Breast epithelium (tissue), 4 donors: ENCODE measurements around the gene C16orf90. TPM values are rescaled to one million over a fixed set of nuclear protein-coding genes. Genes with fewer than 3 reads are reported as not detected.
A peak's percentile ranks its signal among the peaks of the same experiment; 100 is the strongest.
"Not testable (repeated sequence)": the region's sequence is repeated elsewhere in the genome, so short reads cannot be mapped to it uniquely, and the experiment has no call there.

Experiments
- DNase-seq, 2 donors: peaks; one replicate each; pipeline ENCODE4 v3.0.0-alpha.2; 2019; ENCODE audit warnings: low spot score in 2 of 2
- H3K27ac ChIP-seq, 2 donors: fragments of 200-600 bp; sonication (generic) in 1 of 2; one replicate each; pipeline ENCODE4 v1.5.1; 2016 to 2019; ENCODE audit warnings: mild to moderate bottlenecking in 1 of 2
- H3K27me3 ChIP-seq, 2 donors: fragments of 200-600 bp; sonication (generic) in 1 of 2; one replicate each; pipeline versions ENCODE4 v1.5.1 to v1.6.0; 2017 to 2019; ENCODE audit warnings: control low read depth in 1 of 2, mild to moderate bottlenecking in 1 of 2
- H3K36me3 ChIP-seq: fragments of 200-600 bp; one replicate; pipeline ENCODE4 v1.5.1; 2019
- H3K4me1 ChIP-seq, 2 donors: fragments of 200-600 bp; sonication (generic); one replicate each; pipeline ENCODE4 v1.5.1; 2016 to 2019; ENCODE audit warnings: control low read depth in 1 of 2
- H3K4me3 ChIP-seq, 3 donors: fragments of 200-600 bp; sonication (generic); 1 replicate in 2 of 3; 2 replicates in 1 of 3; pipeline ENCODE4 v1.5.1; 2016 to 2019; ENCODE audit warnings: mild to moderate bottlenecking in 3 of 3, moderate library complexity in 2 of 3
- H3K9me3 ChIP-seq, 2 donors: fragments of 200-600 bp; sonication (generic) in 1 of 2; one replicate each; pipeline ENCODE4 v1.5.1; 2016 to 2019; ENCODE audit warnings: control low read depth in 1 of 2
- POLR2A ChIP-seq: fragments of 450-650 bp; IDR thresholded peaks from one replicate; pipeline ENCODE4 v1.6.1; 2016; ENCODE audit warnings: antibody characterized with exemption, mild to moderate bottlenecking, moderate library complexity
- POLR2AphosphoS5 ChIP-seq, 3 donors: sonication (generic); formaldehyde crosslinking; IDR thresholded peaks; one replicate each; pipeline ENCODE4 v1.6.1; 2017; ENCODE audit warnings: antibody characterized with exemption in 3 of 3
- intact Hi-C: fragments of 100-400 bp; cut with DNase I; formaldehyde crosslinking; loops from one replicate; pipeline ENCODE4 v1.15.1; 2023; ENCODE audit warnings: low total_unique reads
- total RNA-seq, 3 donors: library from RNA; depleted of rRNA; stranded (reverse); fragments of >200 nt; gene quantifications; one replicate each; pipeline ENCODE4 v1.1.0, GENCODE V29; 2016
- TF ChIP-seq, protein P1 (sequence below), 3 donors: fragments of 450-650 bp; IDR thresholded peaks; one replicate each; pipeline ENCODE4 v1.5.1; 2016 to 2017; ENCODE audit warnings: antibody characterized with exemption in 3 of 3, mild to moderate bottlenecking in 3 of 3, moderate library complexity in 3 of 3

Gene C16orf90
- total RNA-seq, 3 donors from 2014 or later: not detected

- peak; percentile 31 to 39 for DNase-seq
- intact Hi-C loops: no loop called here
- Histone ChIP-seq H3K4me1 (no peaks in the 10 kb centered on the region), H3K9me3 (no peaks in the 10 kb centered on the region), H3K4me3 (no peak overlapping the region), H3K27ac (peak overlapping the region in 1 of 2 donors; percentile 55), H3K27me3 (no peaks in the 10 kb centered on the region), H3K36me3 (no peaks in the 10 kb centered on the region)
- TF ChIP-seq POLR2A: no peak
- no peak for TF ChIP-seq POLR2AphosphoS5 (IDR thresholded peaks at IDR 0.05)
- TF ChIP-seq, protein P1, sequence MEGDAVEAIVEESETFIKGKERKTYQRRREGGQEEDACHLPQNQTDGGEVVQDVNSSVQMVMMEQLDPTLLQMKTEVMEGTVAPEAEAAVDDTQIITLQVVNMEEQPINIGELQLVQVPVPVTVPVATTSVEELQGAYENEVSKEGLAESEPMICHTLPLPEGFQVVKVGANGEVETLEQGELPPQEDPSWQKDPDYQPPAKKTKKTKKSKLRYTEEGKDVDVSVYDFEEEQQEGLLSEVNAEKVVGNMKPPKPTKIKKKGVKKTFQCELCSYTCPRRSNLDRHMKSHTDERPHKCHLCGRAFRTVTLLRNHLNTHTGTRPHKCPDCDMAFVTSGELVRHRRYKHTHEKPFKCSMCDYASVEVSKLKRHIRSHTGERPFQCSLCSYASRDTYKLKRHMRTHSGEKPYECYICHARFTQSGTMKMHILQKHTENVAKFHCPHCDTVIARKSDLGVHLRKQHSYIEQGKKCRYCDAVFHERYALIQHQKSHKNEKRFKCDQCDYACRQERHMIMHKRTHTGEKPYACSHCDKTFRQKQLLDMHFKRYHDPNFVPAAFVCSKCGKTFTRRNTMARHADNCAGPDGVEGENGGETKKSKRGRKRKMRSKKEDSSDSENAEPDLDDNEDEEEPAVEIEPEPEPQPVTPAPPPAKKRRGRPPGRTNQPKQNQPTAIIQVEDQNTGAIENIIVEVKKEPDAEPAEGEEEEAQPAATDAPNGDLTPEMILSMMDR (IDR thresholded peaks at IDR 0.05): no peak
These were observed 8.2 kb upstream of the C16orf90 start for GRCh38 chr16:3503523-3503922.

DNA sequence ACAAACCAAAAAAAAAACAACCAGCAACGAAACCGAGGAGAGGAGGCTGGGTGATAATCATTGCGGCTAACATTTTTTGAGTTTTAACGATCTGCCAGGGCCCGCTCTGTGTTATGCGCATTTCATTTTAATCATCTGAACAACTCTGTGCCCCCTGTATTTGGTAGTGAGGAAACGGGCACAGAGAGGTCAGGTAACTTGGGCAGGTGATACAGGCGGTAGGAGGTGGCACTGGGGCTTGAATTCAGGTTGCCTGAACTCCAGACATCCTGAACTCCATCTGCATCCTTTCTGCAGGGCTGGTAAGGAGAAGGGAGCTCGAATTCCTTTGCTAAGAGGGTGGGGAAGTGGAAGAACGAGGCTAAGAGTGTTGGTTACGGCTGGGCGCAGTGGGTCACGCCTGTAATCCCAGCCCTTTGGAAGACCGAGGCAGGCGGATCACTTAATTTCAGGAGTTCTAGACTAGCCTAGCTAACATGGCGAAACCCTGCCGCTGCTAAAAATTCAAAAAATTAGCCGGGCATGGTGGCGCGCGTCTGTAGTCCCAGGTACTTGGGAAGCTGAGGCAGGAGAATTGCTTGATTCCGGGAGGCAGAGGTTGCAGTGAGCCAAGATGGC is 6.6 kb upstream of the C16orf90 start:
- Histone ChIP-seq H3K9me3 (no peaks in the 10 kb centered on the region), H3K27ac (no peak overlapping the region), H3K4me1 (no peaks in the 10 kb centered on the region), H3K4me3 (peak overlapping the region; percentile 69 to 92 (median 86)), H3K27me3 (no peaks in the 10 kb centered on the region), H3K36me3 (no peaks in the 10 kb centered on the region)
- DNase-seq: peak in 1 of 2 donors; percentile 10
- intact Hi-C loops: no loop called here
- no peak for TF ChIP-seq POLR2A
- TF ChIP-seq, protein P1 (IDR thresholded peaks at IDR 0.05): no peak

DNA sequence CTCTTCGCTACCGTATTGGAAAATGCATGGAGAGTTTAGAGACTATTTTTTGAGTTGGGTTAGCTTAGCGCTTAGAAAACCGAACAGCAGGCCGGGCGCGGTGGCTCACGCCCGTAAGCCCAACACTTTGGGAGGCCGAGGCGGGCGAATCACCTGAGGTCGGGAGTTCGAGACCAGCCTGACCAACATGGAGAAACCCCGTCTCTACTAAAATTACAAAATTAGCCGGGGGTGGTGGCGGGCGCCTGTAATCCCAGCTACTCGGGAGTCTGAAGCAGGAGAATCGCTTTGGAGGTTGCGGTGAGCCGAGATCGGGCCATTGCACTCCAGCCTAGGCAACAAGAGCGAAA is 6.1 kb upstream of the C16orf90 start:
- intact Hi-C loops: not testable (repeated sequence)
- H3K27ac ChIP-seq: peak overlapping the region; percentile 52 to 73
- DNase-seq: peak in 1 of 2 donors; percentile 27

DNA sequence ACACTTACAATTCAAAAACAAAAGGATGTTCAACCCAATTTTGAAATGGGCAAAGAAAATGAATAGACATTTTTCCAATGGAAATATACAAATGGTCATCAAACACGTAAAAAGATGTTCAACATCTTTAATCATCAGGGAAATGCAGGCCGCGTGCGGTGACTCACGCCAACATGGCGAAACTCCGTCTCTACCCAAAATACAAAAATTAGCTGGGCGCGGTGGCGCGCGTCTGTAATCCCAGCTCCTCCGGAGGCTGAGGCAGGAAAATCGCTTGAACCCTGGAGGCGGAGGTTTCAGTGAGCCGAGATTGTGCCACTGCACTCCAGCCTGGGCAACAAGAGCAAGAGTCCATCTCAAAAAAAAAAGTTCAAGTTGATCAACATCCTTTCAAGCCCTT is 3.7 kb upstream of the C16orf90 start:
- TF ChIP-seq POLR2A (no peak), POLR2AphosphoS5 (IDR thresholded peaks at IDR 0.05) (no peak)
- TF ChIP-seq, protein P1 (IDR thresholded peaks at IDR 0.05): no peak
- Histone ChIP-seq H3K4me1 (no peaks in the 10 kb centered on the region), H3K27ac (no peak overlapping the region), H3K4me3 (no peak overlapping the region), H3K27me3 (no peaks in the 10 kb centered on the region), H3K9me3 (no peaks in the 10 kb centered on the region), H3K36me3 (no peaks in the 10 kb centered on the region)
- DNase-seq: peak in 1 of 2 donors; percentile 36
- intact Hi-C loops: no loop called here

More for the DNA sequence above, 6.1 kb upstream of the C16orf90 start:
- not testable (repeated sequence) for H3K36me3 ChIP-seq, H3K4me1 ChIP-seq, H3K9me3 ChIP-seq, H3K27me3 ChIP-seq
- H3K4me3 ChIP-seq: peak overlapping the region; percentile 69 to 92 (median 86)

- TF ChIP-seq POLR2AphosphoS5 (IDR thresholded peaks at IDR 0.05) (no peak), POLR2A (no peak)
- TF ChIP-seq, protein P1 (IDR thresholded peaks at IDR 0.05): no peak
- Histone ChIP-seq H3K27me3 (no peaks in the 10 kb centered on the region), H3K4me3 (no peak overlapping the region), H3K9me3 (no peaks in the 10 kb centered on the region), H3K36me3 (no peaks in the 10 kb centered on the region), H3K4me1 (no peaks in the 10 kb centered on the region), H3K27ac (no peak overlapping the region)
- no peak for DNase-seq
- intact Hi-C loops: no loop called here
These were observed 2.5 kb upstream of the C16orf90 start for GRCh38 chr16:3497771-3498170.

DNA sequence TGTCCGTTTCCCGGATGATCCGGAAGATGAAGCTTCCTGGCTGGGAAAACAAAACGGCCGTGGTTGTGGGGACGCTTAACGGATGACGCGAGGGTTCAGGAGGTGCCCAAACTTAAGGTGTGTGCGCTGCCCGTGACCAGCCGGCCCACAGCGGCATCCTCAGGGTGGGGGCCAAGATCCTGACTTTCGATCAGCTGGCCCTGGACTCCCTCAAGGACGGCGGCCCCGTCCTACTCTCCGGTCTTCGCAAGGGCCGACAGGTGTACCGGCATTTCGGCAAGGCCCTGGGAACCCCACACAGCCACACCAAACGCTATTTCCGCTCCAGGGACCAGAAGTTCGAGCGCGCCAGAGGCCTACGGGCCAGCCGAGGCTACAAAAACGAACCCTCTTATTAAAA is 1.1 kb upstream of the C16orf90 start:
- no peaks in the 10 kb centered on the region for H3K4me1 ChIP-seq
- no peak overlapping the region for H3K4me3 ChIP-seq
- DNase-seq: no peak
- no peaks in the 10 kb centered on the region for H3K36me3 ChIP-seq
- H3K27me3 ChIP-seq: no peaks in the 10 kb centered on the region
- no peak overlapping the region for H3K27ac ChIP-seq
- intact Hi-C loops: no loop called here
- TF ChIP-seq POLR2AphosphoS5 (IDR thresholded peaks at IDR 0.05) (no peak), POLR2A (no peak)
- TF ChIP-seq, protein P1 (IDR thresholded peaks at IDR 0.05): no peak
- no peaks in the 10 kb centered on the region for H3K9me3 ChIP-seq
